ENCODE results near the gene RHOH.

The RHOH gene

GRCh38 chr4:40246011-40246900, 49.4 kb downstream of the RHOH start:
- Histone ChIP-seq H3K4me3 (ENCODE audit: low read length) (no peak overlapping the region), H3K79me2 (ENCODE audit: control insufficient read depth, low read length) (peaks cover 48% of the 10 kb centered on the region), H4K20me1 (ENCODE audit: control insufficient read depth, insufficient read depth, low read depth, low read length) (peaks cover 40% of the 10 kb centered on the region), H3K9me3 (ENCODE audit: control insufficient read depth, insufficient read depth, low read length) (no peaks in the 10 kb centered on the region), H3K27ac (ENCODE audit: low read depth, low read length) (peak overlapping the region; percentile 30), H3K27me3 (ENCODE audit: control insufficient read depth, low read length) (no peaks in the 10 kb centered on the region), H3K4me1 (ENCODE audit: control insufficient read depth, low read length) (peaks cover 56% of the 10 kb centered on the region), H3K36me3 (ENCODE audit: control insufficient read depth, low read length) (peaks cover 61% of the 10 kb centered on the region), H3K4me2 (ENCODE audit: low read length) (no peak overlapping the region; the same call in 1 of the 2 replicates), H3K9me2 (replicated peaks; ENCODE audit: control insufficient read depth, low read length) (no peaks in the 10 kb centered on the region), H3F3A (ENCODE audit: control insufficient read depth, insufficient read depth) (peaks cover 90% of the 10 kb centered on the region)
- TF ChIP-seq EZH2phosphoT487 (IDR thresholded peaks at IDR 0.05; ENCODE audit: borderline replicate concordance, low read length) (no peak), CTCF (IDR thresholded peaks at IDR 0.05; ENCODE audit: low read depth, low read length, poor library complexity, severe bottlenecking) (no peak)

GRCh38 chr4:40246938-40247337, 50.1 kb downstream of the RHOH start:
- peaks cover 52% of the 10 kb centered on the region for H3K4me1 ChIP-seq (ENCODE audit: control insufficient read depth, low read length)
- H3F3A ChIP-seq (ENCODE audit: control insufficient read depth, insufficient read depth), result peaks cover 83% of the 10 kb centered on the region
- H3K9me3 ChIP-seq (ENCODE audit: control insufficient read depth, insufficient read depth, low read length), result no peaks in the 10 kb centered on the region
- peaks cover 33% of the 10 kb centered on the region for H4K20me1 ChIP-seq (ENCODE audit: control insufficient read depth, insufficient read depth, low read depth, low read length)
- H3K36me3 ChIP-seq (ENCODE audit: control insufficient read depth, low read length), result peaks cover 55% of the 10 kb centered on the region
- TF ChIP-seq CTCF (IDR thresholded peaks at IDR 0.05; ENCODE audit: low read depth, low read length, poor library complexity, severe bottlenecking) (no peak), EZH2phosphoT487 (IDR thresholded peaks at IDR 0.05; ENCODE audit: borderline replicate concordance, low read length) (no peak)
- peak overlapping the region; percentile 30 for H3K27ac ChIP-seq (ENCODE audit: low read depth, low read length)
- H3K4me3 ChIP-seq (ENCODE audit: low read length), result no peak overlapping the region
- H3K4me2 ChIP-seq (ENCODE audit: low read length), result no peak overlapping the region
- no peaks in the 10 kb centered on the region for H3K27me3 ChIP-seq (ENCODE audit: control insufficient read depth, low read length)
- H3K9me2 ChIP-seq (replicated peaks; ENCODE audit: control insufficient read depth, low read length), result no peaks in the 10 kb centered on the region
- peaks cover 41% of the 10 kb centered on the region for H3K79me2 ChIP-seq (ENCODE audit: control insufficient read depth, low read length)

- no peaks in the 10 kb centered on the region for H3K27me3 ChIP-seq (ENCODE audit: control insufficient read depth, low read length)
- H3K9me2 ChIP-seq (replicated peaks; ENCODE audit: control insufficient read depth, low read length), result no peaks in the 10 kb centered on the region
- H4K20me1 ChIP-seq (ENCODE audit: control insufficient read depth, insufficient read depth, low read depth, low read length), result peaks cover 31% of the 10 kb centered on the region
- no peak for TF ChIP-seq EZH2phosphoT487 (IDR thresholded peaks at IDR 0.05; ENCODE audit: borderline replicate concordance, low read length)
- no peak for TF ChIP-seq CTCF (IDR thresholded peaks at IDR 0.05; ENCODE audit: low read depth, low read length, poor library complexity, severe bottlenecking)
- no peak overlapping the region for H3K4me3 ChIP-seq (ENCODE audit: low read length)
- peaks cover 37% of the 10 kb centered on the region for H3K79me2 ChIP-seq (ENCODE audit: control insufficient read depth, low read length)
- peaks cover 50% of the 10 kb centered on the region for H3K36me3 ChIP-seq (ENCODE audit: control insufficient read depth, low read length)
- H3K4me2 ChIP-seq (ENCODE audit: low read length), result no peak overlapping the region
- peak overlapping the region; percentile 30 for H3K27ac ChIP-seq (ENCODE audit: low read depth, low read length)
- no peaks in the 10 kb centered on the region for H3K9me3 ChIP-seq (ENCODE audit: control insufficient read depth, insufficient read depth, low read length)
- H3K4me1 ChIP-seq (ENCODE audit: control insufficient read depth, low read length), result peaks cover 48% of the 10 kb centered on the region
- H3F3A ChIP-seq (ENCODE audit: control insufficient read depth, insufficient read depth), result peaks cover 79% of the 10 kb centered on the region
Observed at GRCh38 chr4:40247350-40247749, 50.5 kb downstream of the RHOH start.

Measured in DOHH2 (cell line).